Sigmoid colon (tissue), 3 donors: Measurements from ENCODE around the gene SPDYE16.
"Not testable (repeated sequence)": the region's sequence is repeated elsewhere in the genome, so short reads cannot be mapped to it uniquely, and the experiment has no call there.

Experiments
- CTCF ChIP-seq, 4 experiments: fragments of 450-650 bp in 3 of 4; fragments of 200-600 bp in 1 of 4; IDR thresholded peaks; one replicate each; pipeline ENCODE4 v1.5.1; 2016 to 2019; ENCODE audit warnings: antibody characterized with exemption in 4 of 4, mild to moderate bottlenecking in 3 of 4, moderate library complexity in 2 of 4
- POLR2A ChIP-seq, 2 donors: fragments of 450-650 bp; IDR thresholded peaks; one replicate each; pipeline ENCODE4 v1.6.1; 2016; ENCODE audit warnings: antibody characterized with exemption in 2 of 2, mild to moderate bottlenecking in 2 of 2, moderate library complexity in 2 of 2

GRCh38 chr7:76549025-76549854, 6.1 kb upstream of the SPDYE16 start:
- TF ChIP-seq CTCF (IDR thresholded peaks at IDR 0.05): not testable (repeated sequence)
- TF ChIP-seq POLR2A (IDR thresholded peaks at IDR 0.05): peak; percentile 44 to 46
